Stimulated activated CD4-positive, alpha-beta T cell treated with anti-CD3 and anti-CD28 coated beads, Interleukin-15, amount 100 ng/mL, for 24 hours (primary cell): ENCODE data around the gene PKNOX1.
"Not testable (repeated sequence)": the region's sequence is repeated elsewhere in the genome, so short reads cannot be mapped to it uniquely, and the experiment has no call there.

ENCODE experiments used
- DNase-seq: peaks from one replicate; pipeline ENCODE4 v3.0.0-alpha.2; 2020

Gene PKNOX1, protein sequence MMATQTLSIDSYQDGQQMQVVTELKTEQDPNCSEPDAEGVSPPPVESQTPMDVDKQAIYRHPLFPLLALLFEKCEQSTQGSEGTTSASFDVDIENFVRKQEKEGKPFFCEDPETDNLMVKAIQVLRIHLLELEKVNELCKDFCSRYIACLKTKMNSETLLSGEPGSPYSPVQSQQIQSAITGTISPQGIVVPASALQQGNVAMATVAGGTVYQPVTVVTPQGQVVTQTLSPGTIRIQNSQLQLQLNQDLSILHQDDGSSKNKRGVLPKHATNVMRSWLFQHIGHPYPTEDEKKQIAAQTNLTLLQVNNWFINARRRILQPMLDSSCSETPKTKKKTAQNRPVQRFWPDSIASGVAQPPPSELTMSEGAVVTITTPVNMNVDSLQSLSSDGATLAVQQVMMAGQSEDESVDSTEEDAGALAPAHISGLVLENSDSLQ

GRCh38 chr21:42973991-42974831, at the start of gene PKNOX1:
PKNOX1 (plus strand) TSS chr21:42974562; CDS start chr21:43004382, 29,820 bp downstream.
- peak; percentile 99 for DNase-seq

DNA sequence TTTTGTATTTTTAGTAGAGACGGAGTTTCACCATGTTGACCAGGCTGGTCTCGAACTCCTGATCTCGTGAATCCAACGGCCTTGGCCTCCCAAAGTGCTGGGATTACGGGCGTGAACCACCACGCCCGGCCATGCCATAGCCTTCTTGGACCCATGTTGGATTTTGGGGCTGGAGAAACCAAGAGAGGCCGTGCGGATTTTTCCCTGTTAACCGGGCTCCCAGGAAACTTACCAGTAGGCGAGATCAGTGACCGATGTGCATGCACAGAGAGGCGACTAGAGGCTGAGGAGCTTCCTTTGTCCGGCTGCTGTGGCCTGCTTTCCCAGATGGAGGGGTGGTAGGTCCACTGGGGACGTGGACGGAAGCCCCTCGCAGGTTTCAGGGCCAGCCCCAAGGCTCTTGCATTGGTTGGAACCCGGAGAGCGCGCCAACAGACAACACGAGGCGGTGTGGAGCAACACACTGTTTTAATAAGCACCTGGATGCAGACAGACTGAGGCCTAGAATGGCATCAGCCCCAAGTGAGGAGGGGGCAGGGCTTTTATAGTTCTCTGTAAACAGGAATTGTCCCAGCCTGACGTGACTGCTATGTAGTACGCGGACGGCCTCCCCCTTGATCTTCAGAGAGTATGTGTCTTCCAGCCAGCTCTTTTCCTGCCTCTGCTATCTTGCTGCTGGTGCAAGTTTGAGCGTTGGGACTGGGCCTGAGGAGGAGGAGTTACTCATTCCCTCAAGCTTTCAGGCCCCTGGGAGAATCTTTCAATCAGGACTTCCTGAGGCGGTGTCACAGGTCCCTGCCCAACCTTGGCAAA, 49.0 kb upstream of the PKNOX1 start, which contains the start of gene ERVH48-1:
TSS of gene ERVH48-1 (minus strand) at position 517 of the 813 bp plus-strand sequence. CDS start 6,624 bp downstream, outside the sequence.
- DNase-seq: no peak

- DNase-seq: not testable (repeated sequence)
Measured at GRCh38 chr21:42927474-42928200, 46.7 kb upstream of the PKNOX1 start.

DNA sequence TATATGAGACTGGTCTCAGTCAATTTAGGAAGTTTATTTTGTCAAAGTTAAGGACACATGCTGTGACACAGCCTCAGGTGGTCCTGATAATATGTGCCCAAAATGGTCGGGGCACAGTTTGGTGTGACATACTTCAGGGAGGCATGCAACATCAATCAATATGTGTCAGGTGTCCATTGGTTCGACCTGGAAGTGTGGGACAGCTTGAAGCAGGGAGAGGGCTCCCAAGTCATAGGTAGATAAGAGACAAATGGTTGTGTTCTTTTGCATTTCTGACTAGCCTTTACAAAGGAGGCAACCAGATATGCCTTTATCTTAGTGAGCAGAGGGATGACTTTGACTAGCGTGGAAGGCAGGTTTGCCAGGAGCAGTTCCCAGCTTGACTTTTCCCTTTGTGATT, 44.4 kb upstream of the PKNOX1 start:
- DNase-seq: no peak

DNA sequence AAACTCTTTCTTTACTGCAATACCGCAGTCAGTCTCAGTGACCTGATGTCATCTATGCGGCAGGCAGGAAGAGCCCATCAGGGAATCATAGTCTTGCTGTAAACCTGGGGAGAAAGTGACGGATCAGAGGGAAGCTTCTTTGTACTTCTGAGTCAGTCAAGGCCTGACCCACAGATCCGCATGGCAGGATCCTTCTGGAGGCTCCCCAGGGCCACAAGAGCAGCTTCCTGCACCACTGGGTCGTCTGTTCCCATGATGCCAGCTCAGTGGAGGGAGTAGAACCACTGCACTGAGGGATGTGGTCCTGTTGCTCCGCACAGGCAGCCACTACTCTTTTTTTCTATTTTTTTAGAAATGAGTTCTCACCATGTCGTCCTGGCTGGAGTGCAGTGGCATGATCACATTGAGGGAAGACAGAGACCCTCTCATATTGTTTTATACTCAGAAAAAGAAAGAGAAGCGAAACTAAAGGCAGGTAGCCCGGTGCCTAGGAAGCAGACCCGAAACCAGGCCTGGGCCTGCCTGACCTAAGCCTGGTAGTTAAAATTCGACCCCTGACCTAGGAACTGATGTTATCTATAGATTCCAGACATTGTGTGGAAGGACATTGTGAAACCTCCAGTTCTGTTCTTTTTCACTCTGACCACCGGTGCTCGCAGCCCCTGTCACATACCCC, 42.7 kb upstream of the PKNOX1 start:
- no peak for DNase-seq

DNA sequence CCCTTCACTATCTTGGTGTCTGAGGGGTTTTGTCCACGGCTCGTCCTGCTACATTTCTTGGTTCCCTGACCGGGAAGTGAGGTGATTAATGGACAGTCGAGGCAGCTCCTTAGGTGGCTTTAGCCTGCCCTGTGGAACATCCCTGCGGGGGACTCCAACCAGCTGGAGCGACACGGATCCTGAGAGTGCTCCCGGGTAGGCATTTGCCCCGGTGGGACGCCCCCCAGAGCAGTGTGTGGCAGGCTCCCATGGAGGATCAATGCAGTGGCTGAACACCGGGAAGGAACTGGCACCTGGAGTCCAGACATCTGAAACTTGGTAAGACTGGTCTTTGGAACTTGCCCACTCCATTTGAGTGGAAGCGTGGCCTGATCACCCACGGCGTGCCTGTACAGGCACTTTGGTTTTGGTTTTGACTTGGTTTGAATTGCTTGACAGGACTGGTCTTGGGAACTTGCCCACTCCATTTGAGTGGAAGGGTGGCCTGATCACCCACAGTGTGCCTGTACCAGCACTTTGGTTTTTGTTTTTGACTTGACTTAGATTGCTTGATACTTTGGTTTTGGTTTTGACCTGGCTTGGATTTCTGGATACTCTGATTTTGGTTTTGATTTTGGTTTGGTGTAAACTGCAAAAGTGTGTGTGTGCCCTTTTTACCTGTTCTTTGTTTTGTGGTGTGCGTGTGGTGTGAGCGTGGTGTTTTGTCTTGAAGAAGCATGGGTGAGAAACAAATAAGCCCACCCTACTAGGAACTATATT, 41.8 kb upstream of the PKNOX1 start:
- not testable (repeated sequence) for DNase-seq

DNA sequence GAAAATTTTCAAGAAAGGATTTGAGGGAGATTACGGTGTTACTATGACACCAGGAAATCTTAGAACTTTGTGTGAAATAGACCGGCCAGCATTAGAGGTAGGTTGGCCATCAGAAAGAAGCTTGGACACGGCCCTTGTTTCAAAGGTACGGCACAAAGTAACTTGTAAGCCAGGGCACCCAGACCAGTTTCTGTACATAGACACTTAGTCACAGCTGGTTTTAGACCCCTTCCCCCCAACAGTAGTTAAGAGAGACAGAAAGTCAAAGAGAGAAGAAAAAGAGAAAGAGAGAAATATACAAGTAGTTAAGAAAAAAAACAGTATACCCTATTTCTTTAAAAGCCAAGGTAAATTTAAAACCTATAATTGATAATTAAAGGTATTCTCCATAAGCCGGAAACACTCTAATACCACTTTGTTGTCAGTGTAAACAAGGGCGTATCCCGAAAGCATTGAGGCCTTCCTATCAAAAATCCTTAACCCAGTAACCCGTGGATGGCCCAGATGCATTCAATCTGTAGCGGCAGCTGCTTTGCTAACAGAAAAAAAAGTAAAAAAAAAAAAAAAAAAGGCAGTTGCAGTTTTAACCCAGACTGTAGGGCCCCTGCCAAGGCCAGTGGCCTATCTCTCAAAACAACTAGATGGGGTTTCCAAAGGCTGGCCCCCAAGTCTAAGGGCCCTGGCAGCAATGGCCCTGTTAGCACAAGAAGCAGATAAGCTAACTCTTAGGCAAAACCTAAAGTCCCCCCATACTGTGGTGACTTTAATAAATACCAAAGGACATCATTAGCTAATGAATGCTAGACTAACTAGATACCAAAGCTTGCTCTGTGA, 41.0 kb upstream of the PKNOX1 start:
- not testable (repeated sequence) for DNase-seq

DNA sequence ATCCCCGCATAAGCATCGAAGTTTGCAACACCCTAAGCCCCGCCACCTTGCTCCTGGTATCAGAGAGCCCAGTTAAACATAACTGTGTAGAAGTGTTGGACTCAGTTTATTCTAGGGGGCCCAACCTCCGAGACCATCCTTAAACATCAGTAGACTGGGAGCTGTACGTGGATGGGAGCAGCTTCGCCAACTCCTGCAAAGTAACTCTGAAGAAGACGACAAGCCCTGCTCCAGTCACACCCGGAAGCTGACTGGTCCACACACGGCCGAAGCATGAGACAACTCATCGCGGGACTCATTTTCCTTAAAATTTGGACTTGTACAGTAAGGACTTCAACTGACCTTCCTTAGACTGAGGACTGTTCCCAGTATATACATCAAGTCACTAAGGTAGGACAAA, 40.4 kb upstream of the PKNOX1 start:
- DNase-seq: not testable (repeated sequence)

DNA sequence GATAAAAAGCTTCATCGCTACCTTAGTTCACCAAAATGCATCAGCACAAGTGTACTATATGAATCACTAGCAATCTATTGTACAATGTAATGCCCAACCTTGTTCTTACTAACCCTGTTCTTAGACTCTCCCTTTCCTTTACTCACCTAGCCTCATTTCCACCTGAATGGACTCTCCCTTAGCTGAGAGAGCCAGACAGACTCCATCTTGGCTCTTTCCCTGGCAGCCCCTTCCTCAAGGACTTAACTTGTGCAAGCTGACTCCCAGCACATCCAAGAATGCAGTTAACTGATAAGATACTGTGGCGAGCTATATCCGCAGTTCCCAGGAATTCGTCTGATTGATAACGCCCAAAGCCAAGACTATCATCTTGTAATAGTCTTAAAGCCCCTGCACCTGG, 38.0 kb upstream of the PKNOX1 start:
- DNase-seq: not testable (repeated sequence)

DNA sequence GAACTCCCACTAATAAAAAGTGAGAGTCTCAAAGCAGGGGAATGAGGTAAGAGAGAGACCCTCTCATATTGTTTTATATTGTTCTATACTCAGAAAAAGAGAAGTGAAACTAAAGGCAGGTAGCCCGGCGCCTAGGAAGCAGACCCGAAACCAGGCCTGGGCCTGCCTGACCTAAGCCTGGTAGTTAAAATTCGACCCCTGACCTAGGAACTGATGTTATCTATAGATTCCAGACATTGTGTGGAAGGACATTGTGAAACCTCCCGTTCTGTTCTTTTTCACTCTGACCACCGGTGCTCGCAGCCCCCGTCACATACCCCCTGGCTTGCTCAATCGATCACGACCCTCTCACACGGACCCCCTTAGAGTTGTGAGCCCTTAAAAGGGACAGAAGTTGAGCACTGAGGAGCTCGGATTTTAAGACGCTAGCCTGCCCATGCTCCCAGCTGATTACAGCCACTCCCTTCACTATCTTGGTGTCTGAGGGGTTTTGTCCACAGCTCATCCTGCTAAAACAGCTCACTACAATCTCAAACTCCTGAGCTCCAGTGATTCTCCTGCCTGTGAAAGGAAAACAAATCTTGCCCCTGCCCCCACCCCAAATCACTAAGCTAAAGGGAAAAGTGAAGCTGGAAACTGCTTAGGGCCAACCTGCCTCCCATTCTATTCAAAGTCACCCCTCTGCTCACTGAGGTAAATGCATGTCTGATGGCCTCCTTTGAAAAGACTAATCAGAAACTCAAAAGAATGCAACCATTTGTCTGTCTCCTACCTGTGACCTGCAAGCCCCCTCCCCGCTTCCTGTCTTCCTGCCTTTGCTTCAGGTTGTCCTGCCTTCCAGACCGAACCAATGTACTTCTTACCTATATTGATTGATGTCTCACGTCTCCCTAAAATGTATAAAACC, 37.1 kb upstream of the PKNOX1 start:
- DNase-seq: not testable (repeated sequence)

- DNase-seq: no peak
Measured at GRCh38 chr21:42937960-42938605, 36.3 kb upstream of the PKNOX1 start.

- not testable (repeated sequence) for DNase-seq
Measured at GRCh38 chr21:42938606-42938995, 35.8 kb upstream of the PKNOX1 start.

DNA sequence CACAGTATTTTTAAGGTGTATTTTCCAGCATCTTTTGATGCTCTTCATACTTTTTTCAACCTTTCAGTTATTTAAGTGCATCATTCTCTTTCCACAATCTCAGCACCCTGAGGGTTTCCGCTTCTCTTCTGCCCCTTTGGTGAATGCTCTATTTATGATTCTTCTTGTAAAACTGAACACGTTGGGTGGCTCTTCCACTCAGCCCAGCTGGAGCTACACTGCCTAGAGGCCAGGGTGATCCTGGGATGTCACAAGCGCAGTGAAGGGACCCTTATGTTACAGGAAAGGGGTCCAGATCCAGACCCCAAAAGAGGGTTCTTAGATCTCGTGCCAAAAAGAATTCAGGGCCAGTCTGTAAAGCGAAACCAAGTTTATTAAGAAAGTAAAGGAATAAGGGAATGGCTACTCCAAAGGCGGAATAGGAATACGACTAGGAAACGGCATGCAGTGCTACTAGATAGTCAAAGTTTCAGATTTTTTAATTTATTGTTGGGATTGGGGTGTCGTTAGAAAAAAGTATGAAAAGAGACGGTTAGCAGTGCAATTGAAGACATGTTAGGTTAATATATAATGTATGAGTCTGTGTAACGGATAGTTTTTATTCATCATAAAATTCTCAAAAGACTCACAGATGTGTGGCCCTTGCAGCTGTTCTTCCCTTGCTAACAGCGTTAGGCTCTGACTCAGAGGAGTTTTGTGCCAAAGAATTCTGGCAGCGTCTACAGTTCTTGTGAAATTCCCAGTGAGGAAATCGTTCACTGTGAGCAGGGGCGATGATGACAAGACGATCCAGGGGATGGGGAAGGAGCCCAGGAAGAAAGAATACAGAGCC, 34.6 kb upstream of the PKNOX1 start:
- no peak for DNase-seq

DNA sequence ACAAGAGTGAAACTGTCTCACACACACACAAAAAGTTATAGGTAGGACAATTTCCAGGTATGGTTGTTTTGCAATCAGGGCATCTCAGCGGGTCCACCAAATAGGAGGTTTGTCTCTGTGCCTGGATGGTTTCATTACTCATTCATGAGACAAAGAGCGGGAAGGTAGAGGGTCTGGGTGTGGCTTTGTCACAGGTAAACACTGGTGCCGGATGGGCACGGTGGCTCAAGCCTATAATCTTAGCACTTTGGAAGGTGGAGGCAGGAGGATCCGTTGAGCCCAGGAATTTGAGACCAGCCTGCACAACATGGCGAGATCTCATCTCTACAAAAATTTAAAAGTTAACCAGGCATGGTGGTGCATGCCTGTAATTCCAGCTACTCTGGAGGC, 32.7 kb upstream of the PKNOX1 start:
- DNase-seq: no peak

- no peak for DNase-seq
Measured at GRCh38 chr21:42942244-42942643, 32.1 kb upstream of the PKNOX1 start.

GRCh38 chr21:42949094-42949755, 25.1 kb upstream of the PKNOX1 start:
- DNase-seq: not testable (repeated sequence)

- not testable (repeated sequence) for DNase-seq
Measured at GRCh38 chr21:42951193-42951592, 23.2 kb upstream of the PKNOX1 start.
